A204.1 (cell line): ENCODE results near the gene SPOCK1.
"Not testable (repeated sequence)": the region's sequence is repeated elsewhere in the genome, so short reads cannot be mapped to it uniquely, and the experiment has no call there.

ENCODE experiments used
- FAIRE-seq: peaks from 2 replicates; lab custom pipeline; 2012; peaks lifted over from hg19 to GRCh38; lab: Jason Lieb, UNC

The SPOCK1 gene

DNA sequence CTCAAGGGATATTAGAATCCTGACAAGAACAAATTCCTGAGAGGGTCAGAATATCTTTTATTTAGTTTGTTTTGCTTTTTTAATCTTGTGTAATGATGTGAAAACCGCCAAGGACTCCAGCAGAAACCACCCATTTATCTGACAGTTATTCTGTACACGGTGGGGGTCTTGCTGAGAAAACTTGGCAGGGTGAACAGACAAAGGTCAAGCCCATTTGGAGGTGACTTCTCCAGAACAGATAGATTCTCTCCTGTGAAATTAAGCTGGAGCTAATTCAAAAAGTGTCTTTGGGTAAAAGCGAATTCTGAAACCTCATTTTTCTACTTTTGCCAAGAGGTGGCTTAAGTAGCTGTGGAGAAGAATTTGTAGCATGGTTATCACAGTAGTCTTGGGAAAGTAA, 484.4 kb downstream of the SPOCK1 start:
- no peak for FAIRE-seq

DNA sequence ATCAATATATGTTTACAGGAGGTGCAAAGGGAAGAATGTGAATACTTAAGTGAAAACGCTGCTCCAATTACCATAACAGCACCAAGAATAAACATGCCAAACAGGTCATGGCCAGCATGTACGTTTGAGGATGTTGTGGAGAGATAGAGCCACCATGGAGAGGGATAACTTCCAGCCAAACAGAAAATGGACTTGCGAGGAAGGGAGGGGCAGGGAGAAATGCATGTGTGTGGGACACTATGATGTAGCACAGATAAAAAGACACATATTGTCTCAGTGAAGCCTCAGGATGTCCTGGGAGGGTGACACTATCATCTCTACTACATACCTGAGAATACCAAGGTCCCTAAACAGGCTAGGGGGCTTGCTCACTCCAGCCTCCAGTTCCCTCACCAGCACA, 488.9 kb downstream of the SPOCK1 start:
- FAIRE-seq, result no peak

DNA sequence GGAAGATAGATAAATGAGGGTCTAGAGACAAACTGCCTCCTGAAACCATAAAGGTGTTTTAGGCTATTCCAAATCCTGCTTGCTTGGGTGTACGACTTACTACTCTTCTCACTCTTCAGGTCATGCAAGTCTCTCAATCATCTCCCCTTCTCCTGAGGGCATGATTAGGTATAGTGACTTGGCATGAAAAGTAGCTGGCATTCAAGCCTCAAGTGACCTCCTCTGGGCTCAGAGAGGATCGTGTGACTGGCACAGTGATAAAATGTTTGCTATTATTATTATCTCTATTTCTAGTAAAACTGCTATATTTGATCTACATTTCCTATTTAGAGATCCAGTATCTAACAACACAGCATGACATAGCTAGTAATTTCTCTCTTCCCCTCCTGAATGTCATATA, 494.8 kb downstream of the SPOCK1 start:
- no peak for FAIRE-seq

DNA sequence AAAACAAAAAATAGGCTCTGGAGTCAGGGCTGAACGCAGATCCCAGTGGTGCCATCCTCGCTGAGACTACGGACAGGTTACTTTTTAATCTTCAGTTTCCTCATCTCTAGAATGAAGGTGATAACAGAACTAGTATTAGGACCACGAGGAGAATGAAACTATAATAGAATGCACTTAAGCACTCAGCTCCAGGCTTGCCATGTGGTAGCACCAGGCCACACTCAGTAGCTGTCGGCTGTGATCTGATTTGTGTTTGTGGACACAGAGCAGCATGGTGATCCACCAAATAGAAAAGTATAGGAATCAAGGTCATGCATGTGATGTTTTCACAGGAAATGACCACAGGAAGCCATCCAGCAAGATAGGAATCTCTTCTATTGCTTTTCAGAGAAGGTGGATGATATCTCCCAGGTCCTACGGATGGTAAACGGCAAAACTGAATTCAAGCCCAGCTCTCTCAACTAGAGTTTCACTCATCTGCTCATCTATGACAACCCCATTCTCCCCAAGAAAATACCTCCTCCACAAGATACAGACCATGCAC, 498.0 kb downstream of the SPOCK1 start:
- no peak for FAIRE-seq

DNA sequence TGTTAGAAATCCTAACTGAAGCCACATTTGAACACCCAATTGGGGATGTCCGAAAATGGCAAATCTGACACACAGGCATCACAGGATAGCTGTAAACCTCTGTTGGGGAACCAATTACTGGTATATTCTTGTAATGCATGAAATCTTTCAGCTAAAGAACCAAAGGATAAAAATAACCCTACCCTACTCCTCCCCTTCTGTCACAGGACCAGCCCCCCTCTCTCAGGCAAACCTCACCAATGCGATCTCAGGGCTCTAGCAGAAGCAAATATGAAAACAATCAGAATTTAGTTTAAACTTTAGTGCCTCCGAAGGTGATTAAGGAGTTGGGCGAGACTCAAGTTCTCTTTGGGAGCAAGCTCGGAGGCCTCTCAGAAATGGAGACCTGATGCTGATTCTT, 499.3 kb downstream of the SPOCK1 start:
- no peak for FAIRE-seq

DNA sequence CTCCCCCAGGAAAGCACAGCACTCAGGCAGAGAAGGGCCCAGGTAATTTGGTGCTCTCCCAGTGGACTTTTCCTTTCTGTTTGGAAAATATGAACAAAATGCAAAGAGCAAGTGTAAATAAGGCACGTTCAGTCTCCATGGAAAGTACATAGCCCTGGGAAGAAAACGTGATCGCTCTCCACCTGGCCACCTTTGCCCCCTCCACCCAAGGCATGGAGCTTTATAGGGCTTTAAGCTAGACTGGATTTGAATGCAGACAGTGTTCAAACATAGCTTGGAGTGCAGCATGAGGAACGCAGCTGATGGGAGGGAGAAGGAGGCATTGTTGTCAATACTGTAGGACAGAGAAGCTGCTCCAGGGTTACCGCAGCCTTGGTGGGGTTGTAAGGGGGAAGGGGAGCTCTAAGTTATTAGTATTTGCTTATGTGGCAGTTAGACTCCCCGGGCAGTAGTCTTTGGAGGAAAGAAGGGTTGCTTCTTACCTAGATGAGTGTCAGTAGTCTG, 500.2 kb downstream of the SPOCK1 start:
- FAIRE-seq, result no peak

DNA sequence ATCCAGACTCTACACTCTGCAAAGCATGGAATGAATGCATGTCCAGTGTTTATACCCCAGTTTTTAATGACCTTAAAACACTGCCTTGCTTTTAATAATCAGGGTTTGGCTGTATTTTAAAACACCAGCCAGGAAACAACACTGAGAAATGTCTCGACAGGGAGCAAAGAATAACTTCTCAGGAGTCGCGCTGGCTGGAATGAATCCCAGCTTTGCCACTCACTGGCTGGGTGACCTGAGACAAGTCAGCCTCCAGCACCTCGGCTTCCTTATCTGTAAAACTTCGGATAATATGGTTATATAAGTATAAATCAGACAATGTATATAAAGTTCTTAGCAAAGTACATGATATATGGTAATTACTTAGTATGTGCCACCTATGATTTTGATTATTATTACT, 505.0 kb downstream of the SPOCK1 start:
- FAIRE-seq, result no peak

DNA sequence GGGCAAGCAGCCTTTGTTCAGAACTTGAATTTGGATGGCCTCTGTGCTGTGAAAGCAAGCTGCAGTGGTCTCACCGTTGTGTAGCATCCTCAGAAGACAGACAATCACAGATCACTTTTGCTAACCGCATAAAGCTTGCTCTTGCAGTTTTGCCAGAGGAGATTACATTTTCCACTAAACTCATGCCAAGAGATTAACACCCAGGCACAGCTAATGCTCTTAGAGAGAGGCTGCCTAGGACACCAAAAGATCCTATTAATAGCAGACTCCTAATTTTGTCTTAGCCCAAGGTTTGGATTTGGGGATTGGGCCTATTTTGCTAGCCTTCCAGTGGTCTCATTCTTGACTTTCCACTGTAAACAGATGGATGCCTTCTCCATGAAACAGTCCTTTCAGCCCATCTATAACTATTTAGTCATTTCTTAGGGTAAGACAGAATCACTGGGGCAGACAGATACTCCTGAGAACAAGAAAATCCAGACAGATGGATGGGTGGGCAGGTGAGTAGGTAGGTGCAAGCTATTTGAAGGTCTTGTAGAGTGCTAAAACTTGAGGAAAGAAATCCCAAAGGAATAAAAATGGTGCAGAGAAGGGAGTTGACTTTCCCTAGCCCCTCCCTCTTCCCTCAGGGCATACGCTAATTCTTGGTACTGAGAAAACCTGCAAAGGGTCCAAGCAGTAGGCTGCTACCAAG, 506.2 kb downstream of the SPOCK1 start:
- no peak for FAIRE-seq

DNA sequence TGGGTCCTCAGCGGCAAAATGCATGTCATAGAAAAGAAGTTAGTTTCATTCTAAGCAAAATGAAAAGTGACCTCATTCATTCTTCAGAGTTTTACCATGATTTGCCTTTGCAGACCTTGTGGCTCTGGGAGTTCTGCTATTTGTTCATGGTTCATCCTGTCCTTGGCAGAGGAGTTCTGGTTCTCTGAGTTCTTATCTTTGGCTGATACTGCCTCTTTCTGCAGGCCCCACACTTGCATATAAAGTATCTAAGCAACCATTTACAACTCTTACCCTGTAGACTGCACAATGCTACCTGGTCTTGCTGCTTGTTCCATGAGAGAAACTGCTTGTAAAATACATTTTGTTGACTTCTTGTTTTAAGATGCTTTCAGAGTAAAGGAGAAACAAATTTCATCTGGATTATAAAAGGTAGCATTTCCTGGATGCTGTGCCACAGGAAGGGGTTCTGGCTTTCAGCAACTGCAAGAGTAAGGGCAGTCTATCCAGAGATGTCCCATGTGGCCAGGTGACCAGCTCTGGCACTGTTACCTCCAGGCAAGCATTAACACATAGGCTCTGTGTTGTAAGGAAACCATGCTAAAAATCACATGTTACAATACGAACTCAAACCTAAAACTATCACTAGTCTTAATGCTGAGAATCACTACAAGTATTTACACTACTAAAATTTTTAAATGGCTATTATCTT, 513.2 kb downstream of the SPOCK1 start:
- FAIRE-seq, result no peak

DNA sequence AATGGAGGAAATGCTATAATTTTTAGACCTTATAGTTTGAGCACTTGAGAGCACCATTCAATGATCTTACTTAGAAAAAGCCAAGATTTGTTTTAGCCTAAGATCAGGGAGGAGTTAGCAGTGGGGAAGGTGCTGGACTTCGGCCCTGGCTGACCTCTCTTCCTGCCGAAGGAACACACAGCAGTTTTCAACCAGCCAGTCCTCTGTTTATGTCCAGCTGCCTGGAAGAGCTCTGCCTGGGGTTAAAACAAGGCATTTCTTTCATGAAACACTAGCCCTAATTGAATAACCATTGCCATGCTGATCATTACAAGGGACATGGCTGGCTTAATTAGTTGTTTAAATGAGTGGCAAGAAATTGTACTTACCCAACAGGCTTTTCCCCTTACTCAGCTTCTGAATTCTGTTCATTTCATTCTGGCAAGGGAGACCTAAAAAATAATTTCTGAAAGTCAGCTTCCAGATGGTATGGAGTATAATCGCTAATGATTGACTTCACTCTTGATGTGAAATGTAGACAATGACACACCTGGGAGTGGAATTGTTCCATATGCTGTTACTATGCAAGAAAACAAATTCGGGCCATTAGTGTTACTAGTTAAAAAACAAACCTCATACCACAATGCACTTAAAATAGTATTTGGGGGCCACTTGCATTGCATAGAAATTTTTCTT, 514.2 kb downstream of the SPOCK1 start:
- FAIRE-seq, result no peak

DNA sequence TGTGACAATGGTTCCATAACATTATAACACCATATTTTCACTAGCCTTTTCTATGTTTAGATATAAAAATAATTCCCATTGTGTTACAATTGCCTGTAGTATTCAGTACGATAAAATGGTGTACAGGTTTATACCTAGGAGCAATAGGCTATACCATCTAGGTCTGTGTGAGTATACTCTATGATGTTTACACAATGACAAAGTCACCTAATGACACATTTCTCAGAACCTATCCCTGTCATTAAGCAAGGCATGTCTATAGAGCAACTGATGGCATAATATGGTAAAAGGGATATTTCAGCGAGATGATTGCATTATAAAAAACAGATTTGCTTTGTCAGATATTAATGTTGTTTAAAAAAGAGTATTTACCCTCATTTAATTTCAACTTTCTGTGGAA, 517.2 kb downstream of the SPOCK1 start:
- FAIRE-seq, result no peak

DNA sequence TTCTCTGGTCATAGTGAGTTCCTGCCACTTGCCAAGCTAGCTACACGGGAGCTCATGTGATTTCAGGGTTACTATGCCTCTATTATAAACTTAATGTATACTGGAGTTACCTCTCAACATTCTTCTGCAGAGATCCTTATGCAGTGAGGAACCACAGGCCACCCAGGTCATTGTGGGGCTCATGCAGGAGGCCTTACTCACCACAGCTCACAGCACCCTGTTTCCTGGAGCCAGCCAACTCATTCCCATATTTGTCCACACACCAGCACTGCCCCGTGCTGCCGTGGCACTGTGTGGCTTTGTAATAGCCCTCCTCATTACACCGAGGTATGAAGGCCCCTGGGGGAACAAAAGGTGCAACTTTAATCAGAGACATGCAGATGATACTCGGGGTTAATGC, 520.0 kb downstream of the SPOCK1 start:
- no peak for FAIRE-seq

DNA sequence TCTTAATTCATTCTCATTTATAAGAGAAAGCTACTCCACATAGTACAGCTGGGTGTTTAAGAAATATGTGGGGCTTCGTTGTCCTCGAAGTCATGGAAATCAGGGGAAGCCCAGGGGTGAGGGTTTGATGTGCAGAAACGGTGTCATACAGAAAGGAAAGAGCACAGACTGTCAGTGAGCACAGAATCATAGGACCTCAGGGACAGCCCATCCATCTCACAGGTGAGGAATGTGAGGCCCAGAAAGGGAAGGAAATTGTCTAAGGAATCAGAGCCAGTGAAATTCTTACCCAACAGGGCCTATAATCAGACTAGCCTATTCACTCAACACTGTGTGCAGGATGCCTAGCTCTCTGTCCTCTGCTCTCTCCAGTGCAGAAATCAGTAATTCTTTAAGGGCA, 535.6 kb downstream of the SPOCK1 start:
- no peak for FAIRE-seq

DNA sequence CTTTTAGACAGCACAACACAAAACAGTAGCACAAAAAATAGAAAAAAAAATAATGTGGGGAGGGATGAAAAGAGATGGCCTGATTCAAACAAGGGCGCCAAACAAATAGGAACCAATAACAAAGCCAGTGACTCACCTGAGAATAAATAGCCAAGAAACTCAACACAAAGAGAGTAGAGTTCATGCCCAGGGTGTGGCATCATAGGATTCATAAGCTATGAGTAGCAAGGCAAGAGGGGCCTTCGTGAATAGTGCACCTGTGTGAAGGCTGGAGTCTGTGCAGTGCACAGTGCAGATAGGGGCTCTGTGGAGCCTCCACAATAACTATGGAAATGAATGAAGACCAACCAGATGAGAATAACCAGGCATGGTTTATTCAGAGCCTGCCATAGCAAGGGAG, 541.7 kb downstream of the SPOCK1 start:
- FAIRE-seq, result no peak

DNA sequence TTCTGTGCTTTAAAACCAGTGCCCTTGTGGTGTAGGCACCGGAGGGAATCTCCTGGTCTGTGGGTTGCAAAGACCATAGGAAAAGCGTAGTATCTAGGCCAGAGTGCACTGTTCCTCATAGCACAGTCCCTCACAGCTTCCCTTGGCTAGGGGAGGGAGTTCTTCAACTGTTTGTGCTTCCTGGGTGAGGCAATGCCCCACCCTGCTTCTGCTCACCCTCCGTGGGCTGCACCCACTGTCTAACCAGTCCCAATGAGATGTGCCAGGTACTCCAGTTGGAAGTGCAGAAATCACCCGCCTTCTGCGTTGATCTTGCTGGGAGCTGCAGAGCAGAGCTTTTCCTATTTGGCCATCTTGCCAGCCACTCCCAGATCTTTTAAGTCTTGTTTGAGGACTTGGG, 545.0 kb downstream of the SPOCK1 start:
- not testable (repeated sequence) for FAIRE-seq

DNA sequence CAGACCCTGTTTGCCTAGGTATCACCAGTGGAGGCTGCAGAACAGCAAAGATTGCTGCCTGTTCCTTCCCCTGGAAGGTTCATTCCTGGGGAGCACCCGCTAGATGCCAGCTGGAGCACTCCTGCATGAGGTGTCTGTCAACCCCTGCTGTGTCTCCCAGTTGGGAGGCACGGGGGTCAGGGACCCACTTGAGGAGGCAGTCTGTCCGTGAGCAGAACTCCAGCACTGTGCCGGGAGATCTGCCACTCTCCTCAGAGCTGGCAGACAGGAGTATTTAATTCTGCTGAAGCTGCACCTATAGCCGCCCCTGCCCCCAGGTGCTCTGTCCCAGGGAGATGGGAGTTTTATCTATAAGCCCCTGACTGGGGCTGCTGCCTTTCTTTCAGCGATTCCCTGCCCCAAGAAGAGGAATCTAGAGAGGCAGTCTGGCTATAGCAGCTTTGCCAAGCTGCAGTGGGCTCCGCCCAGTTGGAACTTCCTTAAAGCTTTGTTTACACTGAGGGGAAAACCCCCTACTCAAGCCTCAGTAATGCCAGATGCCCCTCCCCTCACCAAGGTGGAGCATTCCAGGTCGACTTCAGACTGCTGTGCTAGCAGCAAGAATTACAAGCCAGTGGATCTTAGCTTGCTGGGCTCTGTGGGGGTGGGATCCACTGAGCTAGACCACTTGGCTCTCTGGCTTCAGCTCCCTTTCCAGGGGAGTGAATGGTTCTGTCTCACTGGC, 545.6 kb downstream of the SPOCK1 start:
- not testable (repeated sequence) for FAIRE-seq

DNA sequence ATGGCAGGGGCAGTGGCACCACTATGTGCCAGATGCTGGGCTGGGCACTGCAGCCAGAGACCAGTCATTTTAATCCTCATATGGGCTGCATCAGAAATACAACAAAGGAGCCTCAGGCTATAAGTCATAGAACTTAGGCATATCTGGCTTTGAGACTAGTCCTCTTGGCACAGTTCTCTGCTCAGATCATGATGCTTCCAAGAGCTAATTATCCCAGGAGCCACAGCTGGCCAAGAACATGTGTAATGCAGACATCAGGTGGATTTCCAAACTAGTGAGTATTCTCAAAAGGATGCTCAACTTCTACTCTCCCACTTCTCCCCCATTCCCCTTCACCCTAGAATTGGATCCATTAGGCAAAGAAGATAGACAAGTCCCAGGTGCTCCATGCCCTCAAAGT, 571.6 kb downstream of the SPOCK1 start:
- FAIRE-seq, result no peak

DNA sequence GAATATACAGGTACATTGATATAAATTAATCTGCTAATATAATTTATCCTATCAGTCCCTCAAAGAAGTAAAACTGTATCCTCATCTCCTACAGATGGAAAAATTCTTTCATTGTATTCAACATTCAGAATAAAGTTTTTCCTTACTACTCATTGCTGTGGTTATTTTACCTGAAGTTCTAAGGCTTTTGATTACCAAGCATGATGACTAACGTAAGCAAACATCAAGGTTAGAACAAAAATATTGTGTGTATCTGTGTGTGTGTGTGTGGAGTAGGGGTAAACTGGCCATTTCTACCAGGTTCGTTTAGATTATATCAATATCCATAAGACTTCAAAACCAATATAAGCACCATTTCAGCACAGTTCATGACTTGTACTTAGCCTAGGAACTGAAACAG, 573.1 kb downstream of the SPOCK1 start:
- FAIRE-seq, result no peak
